ENCODE data around the gene S100PBP.

Gene S100PBP

GRCh38 chr1:32888677-32889420, 71.4 kb downstream of the S100PBP start:
- DNase-seq (ENCODE audit: low read depth) = no peak

GRCh38 chr1:32889731-32890278, 72.4 kb downstream of the S100PBP start:
- DNase-seq (ENCODE audit: low read depth) = no peak

- DNase-seq (ENCODE audit: low read depth) = no peak
These were observed 73.2 kb downstream of the S100PBP start for GRCh38 chr1:32890516-32891240.

DNA sequence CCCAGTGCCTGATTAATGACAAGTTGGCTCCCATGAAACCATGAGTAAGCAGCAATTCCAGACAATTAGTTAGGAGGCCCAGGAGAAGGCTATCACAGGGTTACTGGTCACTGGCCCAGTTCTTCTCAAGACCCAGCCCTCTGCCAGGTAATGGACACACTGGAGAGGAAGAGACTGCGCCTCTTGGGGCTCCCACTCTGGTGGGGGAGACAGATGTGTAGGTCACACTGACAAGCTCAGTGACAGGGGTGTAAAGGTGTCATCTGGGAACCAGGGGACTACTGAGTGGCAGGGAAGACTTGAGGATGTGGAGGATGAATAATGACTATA, 73.8 kb downstream of the S100PBP start:
- no peak for DNase-seq (ENCODE audit: low read depth)

- DNase-seq (ENCODE audit: low read depth) = no peak
These were observed 74.2 kb downstream of the S100PBP start for GRCh38 chr1:32891630-32892029.

- DNase-seq (ENCODE audit: low read depth) = no peak
These were observed 75.1 kb downstream of the S100PBP start for GRCh38 chr1:32892368-32893197.

GRCh38 chr1:32893198-32894018, 76.0 kb downstream of the S100PBP start:
- DNase-seq (ENCODE audit: low read depth) = no peak

DNA sequence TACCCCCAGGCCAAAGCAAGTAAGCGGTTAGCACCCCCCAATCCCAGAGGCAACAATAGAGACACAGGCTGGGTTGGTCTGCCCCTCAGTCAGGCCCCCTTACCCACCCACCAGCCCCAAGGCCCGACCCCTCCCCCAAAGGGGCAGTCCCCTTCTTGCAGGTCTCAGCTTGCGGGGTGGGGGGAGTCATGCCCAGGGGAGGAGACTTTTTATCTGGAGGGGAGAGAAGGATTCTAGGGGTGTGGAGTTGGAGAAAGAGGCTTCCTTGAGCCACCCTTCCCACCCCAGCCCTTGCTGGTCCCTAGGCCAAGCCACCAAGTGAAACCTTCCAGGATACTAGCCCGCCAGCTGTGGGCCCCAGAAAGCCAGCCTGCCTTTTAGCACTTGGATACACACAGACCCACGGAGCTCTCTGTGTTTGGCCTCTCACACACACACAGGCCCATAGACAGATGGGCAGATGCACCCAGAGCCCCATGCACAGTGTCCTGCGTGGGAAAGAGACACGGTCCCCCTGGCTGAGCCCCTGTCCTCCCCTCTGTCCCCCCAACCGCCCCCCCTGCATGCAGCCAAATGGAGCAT, 76.7 kb downstream of the S100PBP start:
- DNase-seq (ENCODE audit: low read depth) = no peak

DNA sequence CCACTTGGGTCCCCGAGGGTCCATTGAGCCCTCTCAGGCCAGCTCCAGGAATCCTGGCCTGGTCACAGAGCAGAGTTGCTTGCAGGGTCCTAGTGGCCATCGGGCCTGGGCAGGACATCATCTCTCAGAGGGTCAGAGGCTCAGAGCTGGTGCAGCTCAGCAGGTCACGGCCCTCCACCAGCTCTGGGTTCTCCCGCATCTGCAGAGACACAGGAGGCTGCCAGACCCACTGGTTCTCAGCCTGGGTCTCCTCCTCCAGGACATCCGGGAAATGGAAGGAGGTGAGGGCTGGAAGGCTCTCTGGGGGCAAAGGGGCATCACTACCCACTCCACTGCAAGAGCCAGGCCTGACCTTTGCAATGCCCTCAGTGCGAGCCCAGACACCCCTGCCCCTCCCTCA, 77.2 kb downstream of the S100PBP start:
- no peak for DNase-seq (ENCODE audit: low read depth)

DNA sequence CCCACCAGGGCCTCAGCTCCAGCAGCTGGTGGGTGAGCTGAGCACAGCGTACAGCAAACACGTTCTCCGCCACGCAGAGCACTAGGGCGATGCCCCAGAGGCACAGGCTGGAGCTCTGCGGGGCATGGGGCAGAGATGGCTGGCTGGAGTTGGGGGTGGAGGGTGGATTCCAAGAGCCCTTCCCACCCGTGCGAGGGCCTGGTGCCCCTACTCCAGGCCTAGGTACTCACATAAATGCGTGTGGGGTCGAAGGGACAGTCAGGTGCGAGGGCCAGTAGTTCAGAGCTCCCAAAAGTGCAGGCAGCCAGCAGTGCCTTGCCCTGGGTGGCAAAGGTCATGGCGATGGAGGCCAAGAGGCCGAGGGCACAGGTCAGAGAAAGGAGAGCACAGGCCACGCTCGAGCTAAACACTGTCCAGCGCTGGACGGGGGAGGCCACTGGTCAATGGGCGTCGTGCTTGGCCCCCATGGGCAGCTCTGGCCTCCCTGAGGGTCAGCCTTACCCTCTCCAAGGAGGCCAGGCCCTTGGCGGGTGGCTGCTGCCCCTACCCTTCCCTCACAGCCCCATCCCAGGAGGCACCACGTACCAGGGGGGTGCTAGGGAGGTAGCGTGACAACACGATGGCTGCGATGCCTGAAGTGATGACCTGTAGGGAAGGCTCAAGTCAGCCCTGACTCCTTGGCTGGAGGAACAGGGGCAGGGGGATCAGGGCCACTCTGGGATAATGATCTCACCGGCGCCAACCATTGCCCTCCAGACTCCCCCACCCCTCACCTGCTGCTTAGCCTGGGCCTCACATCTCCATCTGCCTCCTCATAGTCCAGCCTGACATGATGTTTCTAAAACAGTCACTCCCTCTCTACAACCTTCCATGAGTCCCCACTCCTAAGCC, 78.1 kb downstream of the S100PBP start:
- DNase-seq (ENCODE audit: low read depth) = no peak

DNA sequence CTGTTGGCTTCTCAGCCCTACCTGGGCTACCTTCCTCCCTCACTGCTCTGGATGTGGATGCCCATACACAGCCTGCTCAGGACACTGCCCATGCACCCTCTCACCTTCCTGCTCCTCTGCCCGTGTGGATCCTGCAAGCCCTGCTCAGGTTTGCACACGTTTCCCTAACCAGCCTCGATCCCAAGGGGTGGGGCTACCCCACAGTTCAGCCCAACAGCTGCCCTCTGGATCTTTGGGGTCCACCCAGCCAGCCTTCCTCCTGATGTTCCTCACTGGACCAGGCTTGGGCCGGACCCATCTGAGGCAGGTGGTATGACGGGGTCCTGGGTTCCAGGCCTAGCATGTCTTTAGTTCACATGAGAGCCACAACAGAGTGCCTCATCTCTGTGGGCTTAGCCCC, 79.0 kb downstream of the S100PBP start:
- DNase-seq (ENCODE audit: low read depth) = no peak

DNA sequence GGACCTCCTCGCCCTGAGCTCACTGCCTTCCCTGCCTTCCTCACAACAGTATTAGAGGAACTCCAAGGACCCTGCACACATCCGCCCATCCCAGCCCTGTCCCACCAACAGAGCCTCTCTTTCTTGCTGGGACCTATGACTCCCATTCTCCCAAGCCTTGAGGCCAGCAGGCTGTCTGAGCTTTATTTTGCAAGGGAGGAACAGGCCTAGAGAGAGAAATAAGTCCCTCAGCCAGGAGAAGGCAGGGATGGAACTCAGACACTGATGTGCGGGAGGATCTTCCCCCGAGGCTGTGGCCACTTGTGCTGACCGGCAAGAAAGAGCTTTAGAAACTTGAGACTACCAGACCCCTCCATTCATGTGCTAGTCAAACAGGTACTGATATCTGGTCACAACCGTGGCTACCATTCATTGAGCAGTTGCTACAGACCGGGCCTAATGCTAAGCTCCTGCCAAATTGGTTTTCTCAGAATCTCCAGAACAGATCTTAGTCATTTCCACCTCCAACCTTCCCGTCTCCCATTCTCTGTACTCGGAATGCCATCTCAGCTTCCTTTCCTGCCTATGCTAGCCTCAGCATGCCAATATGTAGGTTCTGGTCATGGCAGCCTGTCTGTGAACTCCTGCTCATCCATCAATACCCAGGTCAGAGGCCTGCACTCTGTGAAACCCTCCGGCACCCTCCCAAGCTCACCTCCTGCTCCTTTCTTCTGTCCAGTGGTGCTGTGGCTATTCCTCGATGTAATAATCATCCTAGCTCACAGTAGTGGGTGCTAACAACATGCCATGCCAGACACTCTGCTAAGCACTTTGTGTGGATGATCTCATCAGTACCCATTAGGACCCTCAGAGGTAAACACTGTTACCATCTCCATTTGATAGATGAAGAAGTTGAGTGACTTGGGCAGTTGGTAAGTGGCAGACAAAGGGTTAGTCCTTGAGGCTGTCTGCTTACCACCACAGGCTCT, 79.9 kb downstream of the S100PBP start:
- DNase-seq (ENCODE audit: low read depth) = no peak

- DNase-seq (ENCODE audit: low read depth) = no peak
These were observed 80.6 kb downstream of the S100PBP start for GRCh38 chr1:32898056-32898455.

DNA sequence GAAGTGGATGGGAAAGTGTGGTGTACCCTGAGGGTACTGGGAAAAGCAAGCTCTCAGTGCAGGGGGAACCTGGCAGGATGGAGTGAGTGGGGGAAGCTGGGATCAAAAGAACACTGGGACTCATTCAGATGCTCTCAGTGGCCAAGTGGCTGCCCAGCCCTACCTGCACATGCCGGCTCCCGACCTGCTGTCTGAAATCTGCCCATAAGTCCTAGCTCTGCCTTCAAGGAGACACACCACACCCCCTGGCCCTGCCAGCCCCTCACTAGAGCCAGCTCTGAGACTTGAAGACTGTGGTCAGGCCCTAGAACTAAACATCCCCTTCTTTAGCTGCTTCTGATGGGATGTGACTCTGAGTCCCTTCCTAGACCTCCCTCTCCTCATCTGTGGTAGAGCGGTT, 81.5 kb downstream of the S100PBP start:
- no peak for DNase-seq (ENCODE audit: low read depth)

DNA sequence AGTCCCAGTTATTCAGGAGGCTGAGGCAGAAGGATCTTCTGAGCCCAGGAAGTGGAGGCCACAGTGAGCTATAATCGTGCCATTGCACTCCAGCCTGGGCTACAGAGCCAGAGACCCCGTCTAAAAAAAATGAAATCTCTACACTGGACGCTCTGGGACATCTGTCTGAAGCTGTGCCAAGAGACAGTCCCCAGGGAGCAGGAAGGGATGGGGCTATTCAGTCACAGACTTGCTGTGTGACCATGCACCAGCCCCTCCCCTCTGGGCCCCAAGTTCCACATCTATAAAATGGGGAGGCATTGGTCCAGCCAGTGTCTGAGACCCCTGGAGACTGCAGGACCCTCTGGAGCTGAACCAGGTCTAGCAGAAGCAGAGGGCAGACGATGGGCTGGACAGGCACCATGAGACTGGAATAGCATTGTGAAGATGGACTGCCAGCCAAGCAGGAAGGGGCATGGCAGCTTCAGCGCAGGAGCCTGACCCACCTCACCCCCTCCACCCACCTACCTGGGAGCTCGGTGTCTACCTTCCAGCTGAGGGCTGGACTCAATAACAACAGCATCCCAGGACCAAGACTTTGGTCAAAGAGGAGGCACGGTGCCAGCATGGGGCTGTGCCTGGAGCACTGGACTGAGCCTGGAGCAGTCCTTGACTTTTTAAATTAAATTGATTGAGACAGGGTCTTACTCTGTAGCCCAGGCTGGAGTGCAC, 82.3 kb downstream of the S100PBP start:
- DNase-seq (ENCODE audit: low read depth) = no peak

DNA sequence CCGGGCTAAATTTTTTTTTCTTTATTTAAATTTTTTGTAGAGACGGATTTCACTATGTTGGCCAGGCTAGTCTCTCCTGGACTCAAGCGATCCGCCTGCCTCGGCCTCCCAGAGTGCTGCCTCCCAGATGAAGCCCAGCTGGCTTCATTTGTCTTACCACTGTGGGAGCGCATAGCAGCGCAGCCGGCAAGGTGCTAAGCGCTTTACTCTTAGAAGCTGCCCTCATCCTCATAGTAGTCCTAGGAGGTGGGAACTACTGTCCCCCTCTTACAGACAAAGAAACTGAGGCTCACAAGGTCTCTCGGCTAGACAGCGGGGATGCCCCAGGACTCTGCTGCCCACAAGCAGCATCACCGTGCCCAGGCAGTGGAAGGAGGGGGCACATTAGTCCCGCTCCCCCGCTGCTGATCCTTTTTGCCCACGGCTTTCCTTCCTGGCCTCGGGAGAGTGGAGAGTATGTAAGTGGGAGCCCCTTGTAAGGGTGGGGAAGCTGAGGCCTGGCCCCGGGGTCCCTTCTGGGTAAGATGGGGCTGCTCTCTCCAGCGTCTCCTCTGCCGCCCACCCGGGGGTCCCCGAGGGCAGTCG, 83.0 kb downstream of the S100PBP start:
- no peak for DNase-seq (ENCODE audit: low read depth)

- no peak for DNase-seq (ENCODE audit: low read depth)
These were observed 83.7 kb downstream of the S100PBP start, which contains the start of gene TMEM54 for GRCh38 chr1:32900956-32901822. Gene TMEM54, minus strand, starts transcription at chr1:32901389. Its CDS starts 151 bp downstream, at chr1:32901238.

All from HS-5 (cell line).